HG02798 (cell line): ENCODE data around the gene MYO18B.

Experiments used
- ATAC-seq: cut with Tn5 transposase; IDR thresholded peaks from one replicate; pipeline ENCODE4 v1.9.1; 2021; ENCODE audit warnings: mild to moderate bottlenecking; ENCODE audit not compliant: unreplicated experiment, poor library complexity

MYO18B gene

GRCh38 chr22:25929321-25929878, 187.4 kb downstream of the MYO18B start:
- ATAC-seq = no peak

GRCh38 chr22:25930083-25930482, 188.1 kb downstream of the MYO18B start:
- no peak for ATAC-seq

DNA sequence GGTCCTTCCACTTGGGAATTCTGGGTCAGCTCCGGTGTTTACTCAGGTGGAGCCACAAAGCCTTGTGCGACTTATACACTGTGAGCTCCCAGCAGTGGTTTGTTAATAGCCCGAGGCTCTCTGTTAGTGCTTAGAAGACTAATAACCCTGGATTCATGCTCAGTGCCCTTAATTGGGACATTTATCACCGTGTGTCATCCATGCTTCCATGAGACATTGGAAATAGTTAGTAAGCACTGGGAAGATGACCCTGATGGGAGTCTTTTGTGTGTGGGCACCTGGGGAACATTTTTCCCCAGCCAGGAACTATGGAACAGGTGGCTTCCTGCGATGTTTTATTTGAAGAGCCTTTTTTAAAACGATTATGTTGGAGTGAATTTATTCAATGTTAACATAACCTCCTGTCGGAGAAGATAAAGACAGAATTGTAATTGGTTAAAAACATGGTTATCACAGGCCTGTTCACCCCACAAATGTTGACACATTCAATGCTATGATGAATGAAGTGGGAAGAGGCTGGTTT, 188.9 kb downstream of the MYO18B start:
- no peak for ATAC-seq

GRCh38 chr22:25933158-25933788, 191.3 kb downstream of the MYO18B start:
- ATAC-seq = no peak

DNA sequence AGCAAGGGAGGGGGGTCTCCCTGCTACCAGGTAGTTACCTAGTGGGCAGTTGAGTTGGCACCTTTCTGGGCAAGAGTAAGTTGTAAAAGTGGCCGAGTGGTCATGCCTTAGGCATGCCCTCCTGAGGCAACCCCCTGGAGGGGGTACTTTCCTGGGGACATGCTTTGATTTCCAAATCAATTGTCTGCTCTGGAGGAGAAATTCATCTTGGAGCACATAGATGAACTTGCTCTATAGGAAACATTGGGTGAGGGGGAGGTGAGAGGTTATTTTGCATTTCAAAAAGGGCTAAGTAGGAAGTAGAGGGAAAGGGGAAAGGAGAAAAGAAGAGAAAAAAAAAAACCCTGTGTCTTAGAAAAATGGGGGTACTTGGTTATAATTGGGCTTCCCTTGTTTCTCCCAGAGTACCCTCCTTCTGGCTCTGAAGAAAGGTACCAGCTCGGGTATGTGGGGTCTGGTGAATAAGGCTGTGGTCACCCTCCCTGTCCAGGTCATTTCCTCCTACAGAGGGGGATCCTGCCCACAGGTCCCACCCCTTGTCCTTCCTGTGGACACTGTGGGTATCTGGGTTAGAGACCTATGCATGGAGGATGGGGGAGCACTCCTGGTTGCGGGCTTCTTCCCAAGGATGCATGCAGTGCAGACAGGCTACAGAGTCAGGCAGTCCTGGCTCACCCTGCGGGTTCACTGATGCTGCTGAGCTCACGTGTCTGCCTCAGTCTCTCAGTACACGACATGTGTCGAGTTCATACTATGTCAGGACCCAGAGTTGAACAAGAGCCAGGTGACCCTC, 193.5 kb downstream of the MYO18B start:
- no peak for ATAC-seq

GRCh38 chr22:25938151-25938550, 196.2 kb downstream of the MYO18B start:
- no peak for ATAC-seq

GRCh38 chr22:25939384-25939783, 197.4 kb downstream of the MYO18B start:
- ATAC-seq = no peak

DNA sequence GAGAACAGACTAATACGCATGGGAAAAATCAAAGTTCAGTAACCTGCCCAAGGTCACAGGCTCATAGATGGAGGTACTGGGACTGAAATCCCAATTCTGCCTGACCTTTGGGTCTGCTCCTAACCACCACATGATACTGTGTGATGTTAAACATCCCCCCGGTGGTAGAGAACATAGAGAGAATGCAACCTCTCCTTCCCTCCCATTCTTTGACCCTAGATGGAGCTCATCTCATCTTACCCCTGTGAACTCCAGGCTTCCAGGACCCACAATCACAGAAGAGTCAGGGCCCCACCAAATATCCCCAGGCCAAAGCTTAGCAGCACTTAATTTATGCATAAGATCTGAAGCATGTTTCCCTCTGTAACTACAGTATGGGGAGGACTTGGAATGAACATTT, 198.5 kb downstream of the MYO18B start:
- ATAC-seq = no peak

GRCh38 chr22:25941365-25941960, 199.5 kb downstream of the MYO18B start:
- no peak for ATAC-seq

DNA sequence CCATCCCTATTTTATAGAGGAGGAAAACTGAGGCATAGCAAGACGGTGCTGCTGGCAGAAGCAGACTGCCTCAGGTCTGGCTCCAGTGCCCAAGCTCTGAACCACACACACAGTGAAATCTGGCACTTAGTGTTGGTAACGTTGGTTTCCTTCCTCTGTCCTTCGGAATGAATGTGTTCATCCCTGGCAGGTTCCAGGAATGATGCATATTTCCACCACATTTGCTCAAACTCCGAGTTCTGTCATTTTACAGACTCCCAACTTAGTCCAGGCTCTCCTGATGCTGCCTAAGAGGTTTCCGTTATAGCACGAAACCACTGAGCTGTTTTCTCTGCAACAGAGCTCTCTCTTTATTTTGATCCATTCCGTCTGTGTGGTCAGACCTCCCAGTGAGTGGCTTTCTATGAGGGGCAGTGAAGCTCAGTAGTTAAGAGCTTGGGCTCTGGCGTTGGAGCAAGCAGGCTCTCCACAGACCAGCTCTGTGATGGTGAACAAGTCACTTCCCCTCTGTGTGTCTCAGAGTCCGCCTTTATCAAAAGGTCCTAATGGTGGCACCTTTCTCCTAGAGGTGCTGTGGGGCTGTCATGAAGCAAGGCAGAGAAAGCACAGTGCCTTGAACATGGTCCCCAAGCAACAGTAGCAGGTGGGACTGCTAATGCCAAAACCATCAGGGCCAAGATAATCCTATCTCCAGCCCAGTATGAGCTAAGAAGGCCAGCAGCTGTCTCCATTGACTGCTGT, 200.3 kb downstream of the MYO18B start:
- ATAC-seq = no peak

GRCh38 chr22:25942856-25943411, 200.9 kb downstream of the MYO18B start:
- ATAC-seq = no peak

DNA sequence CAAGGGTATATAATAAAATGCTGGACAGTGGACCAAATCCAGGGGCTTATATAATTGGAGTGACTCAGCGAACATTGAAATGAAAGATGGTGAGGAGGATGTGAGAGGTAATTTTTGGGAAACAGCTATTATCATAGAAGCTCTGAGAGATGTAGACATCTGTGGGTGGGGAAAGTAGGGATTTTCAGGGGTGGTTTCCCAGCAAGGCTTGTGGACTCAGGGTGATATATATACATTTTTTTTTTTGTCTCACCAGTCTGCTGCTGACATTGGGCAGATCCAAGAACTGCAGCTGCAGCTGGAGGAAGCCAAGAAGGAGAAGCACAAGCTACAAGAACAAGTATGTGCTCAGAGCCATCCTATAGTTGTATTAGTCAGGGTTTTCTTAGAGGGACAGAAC, 208.1 kb downstream of the MYO18B start:
- no peak for ATAC-seq

GRCh38 chr22:25953276-25953675, 211.3 kb downstream of the MYO18B start:
- no peak for ATAC-seq

GRCh38 chr22:25953919-25954318, 211.9 kb downstream of the MYO18B start:
- ATAC-seq = no peak

- no peak for ATAC-seq
Observed at GRCh38 chr22:25955323-25955722, 213.3 kb downstream of the MYO18B start.

GRCh38 chr22:25956801-25957200, 214.8 kb downstream of the MYO18B start:
- no peak for ATAC-seq

GRCh38 chr22:25959818-25960774, 218.1 kb downstream of the MYO18B start:
- no peak for ATAC-seq

DNA sequence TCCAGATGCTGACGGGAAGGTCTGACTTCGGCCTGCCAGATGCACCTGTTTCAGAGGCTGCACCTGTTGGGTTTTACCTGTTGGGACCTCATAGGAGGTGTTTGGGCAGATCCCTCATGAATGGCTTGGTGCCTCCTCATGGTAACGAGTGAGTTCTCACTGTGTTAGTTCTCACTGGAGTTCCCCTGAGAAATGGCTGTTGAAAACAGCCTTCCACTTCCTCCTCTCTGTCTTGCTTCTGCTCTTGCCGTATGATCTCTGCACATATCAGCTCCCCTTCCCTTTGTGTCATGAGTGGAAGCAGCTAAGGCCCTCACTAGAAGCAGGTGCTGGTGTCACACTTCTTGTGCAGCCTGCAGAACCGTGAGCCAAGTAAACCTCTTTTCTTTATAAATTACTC, 219.7 kb downstream of the MYO18B start:
- ATAC-seq = no peak

GRCh38 chr22:25962711-25963110, 220.7 kb downstream of the MYO18B start:
- no peak for ATAC-seq
